Fibroblast of skin of right biceps (primary cell): ENCODE results near the gene RPTOR.
A peak's percentile ranks its signal among the peaks of the same experiment; 100 is the strongest.

Experiments used
- DNase-seq: peaks from one replicate; pipeline ENCODE4 v3.0.0-alpha.2; 2013

The RPTOR gene

DNA sequence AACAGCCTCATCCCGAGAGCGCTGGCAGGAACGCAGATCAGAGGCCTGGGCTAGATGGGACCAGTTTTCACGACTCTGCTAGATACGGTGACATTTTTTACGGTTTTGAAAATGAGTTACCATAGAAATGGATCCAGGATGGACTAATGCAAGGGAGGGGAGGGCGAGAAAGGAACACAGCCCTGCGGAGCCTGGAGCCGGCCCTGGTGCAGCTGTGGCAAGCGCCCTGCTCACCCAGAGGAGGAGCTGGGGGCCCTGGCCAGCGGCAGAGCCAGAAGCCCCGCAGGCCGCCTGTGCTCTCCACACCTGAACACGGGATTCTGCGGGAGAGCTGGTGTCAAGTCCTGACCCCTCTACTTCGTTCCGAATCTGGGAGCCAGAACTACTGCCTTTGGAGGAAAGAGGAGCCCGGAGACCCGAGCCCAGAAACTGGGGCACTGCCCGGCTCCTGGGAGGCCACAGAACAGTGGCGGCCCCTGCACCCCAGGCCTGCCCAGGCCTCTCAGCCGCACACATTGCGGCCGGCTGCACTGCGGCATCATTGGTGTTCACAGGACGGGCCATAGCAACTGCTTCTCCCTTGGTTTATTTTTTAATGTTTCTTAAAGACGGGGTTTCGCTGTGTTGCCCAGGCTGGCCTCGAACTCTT is 358.4 kb downstream of the RPTOR start:
- DNase-seq = no peak

DNA sequence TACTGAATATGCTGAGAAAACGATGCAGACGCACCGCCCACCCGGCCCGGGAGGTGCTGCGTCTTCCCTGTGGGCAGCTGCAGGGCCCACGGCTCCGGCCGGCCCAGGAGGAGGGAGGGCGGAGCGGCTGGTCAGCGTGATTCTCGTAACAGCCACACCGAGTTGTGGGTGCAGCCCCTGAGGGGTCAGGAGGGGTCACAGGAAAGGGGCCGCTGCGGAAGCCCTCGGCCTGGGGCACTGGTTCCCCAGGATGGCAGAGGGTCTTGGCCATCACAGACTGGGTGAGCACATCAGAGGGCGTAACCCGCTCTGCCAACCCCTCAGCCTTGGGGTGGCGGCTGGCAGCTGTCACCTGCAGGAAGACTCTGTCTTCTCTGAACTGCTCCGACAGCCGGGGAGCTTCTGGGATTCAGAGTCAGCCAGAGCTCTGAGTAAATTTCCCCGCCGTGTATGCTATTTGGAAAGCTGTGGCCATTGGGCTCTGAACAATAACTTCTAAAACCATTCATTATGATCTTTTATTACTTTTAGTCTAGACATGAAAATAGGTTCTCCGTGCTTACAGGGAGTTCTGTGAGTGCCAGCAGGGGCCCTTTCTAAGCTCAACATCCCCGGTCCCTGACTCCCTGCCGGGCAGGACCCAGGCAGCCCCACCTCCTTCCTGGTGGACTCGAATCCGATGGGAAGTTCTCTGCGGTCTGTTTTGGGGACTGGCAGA is 359.6 kb downstream of the RPTOR start:
- DNase-seq = no peak

DNA sequence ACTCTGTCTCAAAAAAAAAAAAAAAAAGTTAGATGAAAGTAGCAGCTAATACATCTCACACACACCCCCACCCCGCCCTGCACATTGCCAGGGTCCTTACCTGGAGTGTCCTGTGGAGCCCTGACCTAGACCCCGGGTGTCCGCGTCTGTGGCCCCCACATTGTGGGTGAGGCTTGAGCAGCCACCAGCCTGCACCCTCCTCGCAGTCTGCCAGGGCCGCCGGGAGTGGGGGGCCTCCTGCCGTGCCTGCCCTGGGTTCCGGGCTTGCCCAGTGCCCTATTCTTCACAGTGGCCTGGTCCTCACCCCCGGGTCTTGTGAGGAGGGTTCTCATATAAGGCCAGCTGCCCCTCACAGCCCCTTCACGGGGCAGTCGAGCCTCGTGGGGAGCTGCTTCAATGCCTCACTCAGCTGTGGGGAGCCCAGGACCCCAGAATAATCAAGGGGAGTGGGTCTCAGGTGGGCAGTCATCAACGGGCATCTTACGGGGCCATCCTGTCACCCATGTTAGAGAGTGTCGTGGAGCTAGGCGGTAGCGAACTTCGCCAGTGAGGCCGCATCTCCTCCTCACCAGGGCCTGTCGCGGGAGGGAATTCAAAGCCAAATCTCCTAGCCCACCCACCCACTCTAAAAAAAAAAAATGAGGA is 361.1 kb downstream of the RPTOR start:
- DNase-seq = no peak

DNA sequence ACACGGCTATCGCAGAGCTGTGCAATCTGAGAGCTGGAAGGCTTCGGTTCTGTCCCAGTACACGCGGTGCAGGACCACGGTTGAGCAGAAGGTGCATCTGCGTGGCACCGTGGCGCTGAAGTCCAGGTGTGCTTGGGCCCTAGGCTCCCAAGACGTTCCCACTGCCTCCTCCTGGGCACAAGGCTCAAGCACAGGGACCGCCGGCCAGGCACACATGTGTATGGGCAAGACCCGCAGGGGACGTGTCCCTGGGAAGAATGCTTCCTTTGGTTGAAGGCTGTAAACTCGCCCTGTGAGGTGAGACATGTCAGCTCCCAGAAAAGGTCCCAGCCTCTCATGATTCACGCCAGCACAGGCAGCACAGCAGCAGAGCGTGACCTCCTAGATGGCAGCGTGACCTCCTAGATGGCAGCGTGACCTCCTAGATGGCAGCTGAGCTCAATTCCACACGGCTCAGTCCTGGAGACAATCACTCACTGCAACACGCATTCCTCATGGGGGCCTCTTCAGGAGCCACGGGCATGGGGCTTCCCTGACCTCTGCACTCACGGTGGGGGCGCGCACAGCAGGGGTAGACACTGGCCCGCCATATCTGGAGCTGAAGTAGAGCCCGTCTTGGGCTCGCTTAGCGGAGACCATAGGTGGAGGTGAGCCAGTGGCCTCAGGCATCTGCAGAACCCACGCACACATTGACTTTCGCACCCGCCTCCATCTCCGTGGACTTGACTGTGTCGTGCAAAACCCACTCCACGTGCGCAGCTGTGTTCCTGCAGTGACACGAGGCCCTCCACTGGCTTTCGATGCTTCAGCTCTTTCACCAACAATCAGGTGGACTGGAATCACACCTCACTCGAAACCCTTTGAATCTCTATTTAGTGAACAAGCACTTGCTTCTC is 362.0 kb downstream of the RPTOR start:
- DNase-seq = no peak

DNA sequence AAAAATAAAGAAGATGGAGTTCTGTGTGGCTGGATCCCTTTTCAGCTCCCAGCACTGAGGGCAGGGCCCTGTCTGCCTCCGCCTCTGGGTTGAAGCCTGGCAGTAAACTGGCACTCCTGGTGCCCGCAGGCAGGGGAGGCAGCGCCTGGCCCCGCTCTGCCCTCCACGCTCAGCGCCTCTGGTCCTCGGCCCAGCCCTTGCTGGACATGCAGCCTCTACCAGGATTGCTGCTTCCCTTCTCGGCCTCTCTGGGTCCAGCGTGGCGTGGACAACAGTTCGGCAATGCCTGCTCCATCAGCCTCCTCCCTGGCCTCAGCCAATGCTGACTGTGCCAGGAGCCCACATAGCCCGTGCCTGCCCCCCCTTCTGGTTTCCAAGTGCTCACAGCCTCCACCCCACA is 362.6 kb downstream of the RPTOR start:
- no peak for DNase-seq

DNA sequence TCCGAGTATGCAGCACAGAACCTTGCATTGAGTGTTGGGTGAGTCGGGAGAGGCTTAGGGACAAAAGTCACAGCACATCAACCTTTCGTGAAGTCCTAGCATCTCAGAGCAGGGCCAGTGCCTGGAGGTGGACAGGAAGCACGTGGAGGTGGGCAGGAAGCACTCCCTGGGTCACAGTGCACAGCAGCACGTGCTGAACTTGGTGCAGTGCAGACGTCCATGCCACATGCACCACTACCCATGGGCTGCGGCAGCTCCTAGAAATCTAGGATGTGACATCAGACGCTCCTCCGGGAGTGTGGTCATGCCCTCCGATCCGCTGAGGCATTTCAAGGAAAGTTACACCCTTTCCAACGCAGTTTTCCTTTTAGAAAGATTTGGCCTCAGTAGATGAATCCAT is 363.6 kb downstream of the RPTOR start:
- no peak for DNase-seq

DNA sequence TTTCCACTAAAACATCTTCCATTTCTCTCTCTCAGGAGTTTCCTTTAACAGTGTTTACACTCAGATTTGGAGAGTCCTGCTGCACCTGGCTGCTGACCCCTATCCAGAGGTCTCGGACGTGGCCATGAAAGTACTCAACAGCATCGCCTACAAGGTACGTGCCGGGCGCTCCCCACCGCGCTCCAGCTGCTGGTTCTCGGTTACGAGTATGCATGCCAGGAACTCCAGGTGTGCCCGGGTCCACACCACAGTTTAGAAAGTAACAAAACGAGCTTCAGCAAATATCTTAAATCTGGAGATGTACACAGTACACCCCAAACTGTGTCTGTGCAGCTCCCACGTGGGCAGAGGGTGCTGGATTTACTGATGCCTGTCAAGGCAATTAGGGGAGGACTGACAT is 364.1 kb downstream of the RPTOR start:
- no peak for DNase-seq

DNA sequence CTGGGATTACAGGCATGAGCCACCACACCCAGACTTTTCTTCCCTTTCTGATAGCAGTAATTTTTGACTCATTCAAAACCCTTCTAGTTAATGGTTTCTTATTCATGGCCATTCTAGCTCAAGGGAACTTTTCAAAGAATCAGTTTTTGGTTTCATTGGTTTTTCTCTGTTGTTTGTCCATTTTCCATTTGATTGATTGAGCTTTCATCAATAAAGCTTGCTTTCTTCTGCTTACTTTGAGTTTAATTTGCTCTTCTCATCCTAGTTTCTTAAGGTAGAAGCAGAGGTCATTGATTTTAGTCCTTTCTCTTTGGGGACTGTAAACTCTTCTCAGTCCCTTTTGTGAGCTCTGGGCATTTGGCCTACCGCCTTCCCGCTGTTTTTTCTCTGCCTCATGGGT is 365.0 kb downstream of the RPTOR start:
- no peak for DNase-seq

DNA sequence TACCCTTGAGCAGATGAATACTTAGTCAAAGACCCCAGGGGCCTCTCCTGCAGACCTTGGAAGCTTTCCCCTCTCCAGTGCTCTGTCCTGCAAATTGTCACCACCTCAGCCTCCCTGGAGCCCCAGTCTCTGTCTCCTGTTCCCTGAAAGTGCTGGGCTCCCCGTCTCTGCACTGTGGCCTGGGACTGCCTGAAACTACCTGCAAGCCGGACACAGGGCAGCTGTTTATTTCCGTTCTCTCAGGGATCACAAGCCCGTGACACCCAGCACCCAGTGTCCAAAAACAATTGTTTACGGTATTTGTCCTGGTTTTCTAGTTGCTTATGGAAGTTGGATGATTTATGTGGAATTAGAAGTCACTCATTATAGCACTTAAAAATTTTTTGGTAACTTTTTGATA is 365.4 kb downstream of the RPTOR start:
- DNase-seq = no peak

DNA sequence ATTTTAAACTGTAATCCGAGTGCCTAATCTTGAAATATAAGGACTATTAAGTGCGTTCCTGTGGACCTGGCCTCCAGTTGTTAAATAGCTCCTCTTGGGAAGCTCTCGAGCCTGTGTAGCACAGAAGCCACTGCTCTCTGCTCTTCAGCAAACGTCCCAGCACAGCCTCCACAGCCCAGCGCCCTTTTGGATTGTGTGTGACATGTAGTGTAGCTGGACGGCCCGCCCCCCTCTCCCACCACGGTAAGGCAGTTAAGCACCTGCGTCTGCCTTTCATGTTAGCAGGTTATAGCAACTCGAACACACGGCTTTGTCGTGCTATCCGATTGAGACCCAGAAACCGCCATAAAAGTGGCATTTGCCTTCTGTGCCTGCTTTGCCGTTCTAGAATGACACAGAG is 367.8 kb downstream of the RPTOR start:
- no peak for DNase-seq

DNA sequence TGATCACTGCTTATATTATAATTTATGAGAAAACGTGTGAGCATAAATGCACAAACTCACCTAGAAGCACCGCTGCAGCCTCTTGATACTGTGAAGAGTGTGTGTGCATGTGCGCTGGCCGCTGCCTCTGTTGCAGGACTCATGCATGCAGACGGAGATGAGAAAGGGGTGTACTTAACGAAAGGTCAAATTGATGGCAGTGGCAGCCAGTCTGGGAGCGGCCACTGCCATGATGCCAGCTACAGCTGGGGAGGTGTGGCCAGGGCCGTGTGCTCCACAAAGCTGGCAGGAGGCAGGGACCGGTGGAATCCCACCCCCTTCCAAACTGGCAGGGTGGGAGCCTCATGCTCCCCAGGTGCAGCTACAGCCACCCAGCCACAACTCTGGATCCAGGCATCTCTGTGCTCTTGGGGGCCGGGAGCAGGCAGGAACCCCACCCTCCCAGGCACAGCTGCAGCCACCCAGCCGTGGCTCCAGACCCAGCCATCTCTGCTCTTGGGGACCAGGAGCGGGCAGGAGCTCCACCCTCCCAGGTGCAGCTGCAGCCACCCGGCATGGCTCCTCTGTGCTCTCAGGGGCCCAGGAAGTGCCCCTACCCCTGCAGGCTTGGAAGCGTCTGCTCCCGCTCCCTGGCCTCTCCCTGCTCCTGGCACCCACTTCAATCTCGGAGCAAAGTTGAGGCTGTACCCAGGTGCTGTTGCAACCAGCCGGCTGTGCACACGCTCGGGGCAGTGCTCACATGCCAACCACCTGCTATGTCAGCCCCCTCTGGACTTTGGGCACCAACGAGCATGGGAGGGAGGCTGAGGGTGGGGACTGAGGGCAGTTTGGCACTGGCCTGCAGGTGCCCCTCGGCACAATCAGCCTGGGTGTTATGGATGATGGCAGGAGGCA is 369.5 kb downstream of the RPTOR start:
- DNase-seq = no peak

DNA sequence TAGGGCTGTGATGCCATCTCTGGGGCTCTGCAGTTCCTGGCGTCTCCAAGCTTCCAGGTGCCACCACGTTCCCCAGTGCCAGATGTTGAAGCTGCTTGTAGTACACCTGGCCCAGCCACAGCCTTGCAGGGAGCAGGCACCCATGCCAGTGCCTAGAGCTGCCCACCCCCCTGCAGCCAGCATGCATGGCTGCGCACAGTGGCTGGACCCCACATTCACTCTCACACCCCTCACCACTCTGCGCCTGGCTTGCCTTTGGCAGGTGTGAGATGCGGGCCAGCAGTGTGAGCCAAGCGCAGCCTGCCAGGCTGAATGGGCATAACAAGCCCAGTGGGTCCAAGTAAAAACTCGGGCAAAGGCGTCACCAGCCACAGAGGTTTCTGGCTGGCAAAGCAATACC is 371.6 kb downstream of the RPTOR start:
- no peak for DNase-seq

DNA sequence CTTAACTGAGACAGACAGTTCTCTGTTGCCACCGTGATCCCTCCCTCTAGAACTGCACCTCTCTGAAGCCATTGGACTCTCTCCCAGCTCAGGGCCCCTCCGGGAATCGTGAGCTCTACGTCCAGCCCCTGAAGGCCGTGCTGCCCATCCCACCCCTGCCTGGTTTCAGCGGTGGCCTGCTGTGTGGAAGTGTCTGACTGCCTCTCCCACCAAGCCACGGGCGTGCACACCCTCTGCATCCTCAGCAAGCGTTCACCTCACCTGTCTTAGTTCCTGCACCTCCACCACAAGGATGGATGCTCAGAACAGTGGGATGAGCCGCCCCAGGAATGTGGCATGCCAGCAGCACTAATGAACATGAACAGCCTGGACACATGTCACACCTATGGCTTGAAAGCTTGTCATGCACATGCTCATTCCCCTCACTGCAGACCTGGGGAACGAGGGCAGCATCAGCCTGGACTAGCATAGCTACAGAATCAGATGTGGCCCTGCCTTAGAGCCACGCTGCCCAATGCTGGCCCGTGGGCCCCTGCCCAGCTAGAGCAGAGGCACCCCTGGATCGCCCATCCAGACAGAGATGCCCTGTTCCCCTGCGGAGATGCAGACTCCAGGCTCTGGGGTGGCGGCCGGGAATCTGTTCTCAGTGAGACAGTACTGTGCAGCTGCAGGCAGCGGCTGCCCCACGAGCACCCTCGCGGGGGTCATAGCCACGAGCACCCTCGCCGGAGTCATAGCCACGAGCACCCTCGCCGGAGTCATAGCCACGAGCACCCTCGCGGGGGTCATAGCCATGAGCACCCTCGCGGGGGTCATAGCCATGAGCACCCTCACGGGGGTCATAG is 373.3 kb downstream of the RPTOR start:
- no peak for DNase-seq

DNA sequence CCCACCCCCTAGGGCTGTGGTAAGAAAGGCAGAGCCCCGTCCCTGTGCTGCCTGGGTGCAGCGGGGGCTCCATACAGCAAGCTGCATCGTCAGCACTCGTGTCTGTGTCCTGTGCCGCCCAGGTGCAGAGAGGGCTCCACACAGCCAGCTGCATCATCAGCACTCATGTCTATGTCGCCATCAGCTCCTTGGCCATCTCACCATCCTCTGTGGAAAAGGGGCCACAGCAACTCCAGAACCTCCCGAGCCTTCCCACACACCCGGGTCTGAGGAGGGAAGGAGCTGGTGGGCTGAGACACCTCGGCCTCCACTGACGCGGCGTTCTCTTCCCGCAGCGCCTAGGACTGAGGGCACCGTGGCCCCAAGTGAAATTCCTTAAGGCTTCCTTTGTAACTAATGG is 374.1 kb downstream of the RPTOR start:
- no peak for DNase-seq

DNA sequence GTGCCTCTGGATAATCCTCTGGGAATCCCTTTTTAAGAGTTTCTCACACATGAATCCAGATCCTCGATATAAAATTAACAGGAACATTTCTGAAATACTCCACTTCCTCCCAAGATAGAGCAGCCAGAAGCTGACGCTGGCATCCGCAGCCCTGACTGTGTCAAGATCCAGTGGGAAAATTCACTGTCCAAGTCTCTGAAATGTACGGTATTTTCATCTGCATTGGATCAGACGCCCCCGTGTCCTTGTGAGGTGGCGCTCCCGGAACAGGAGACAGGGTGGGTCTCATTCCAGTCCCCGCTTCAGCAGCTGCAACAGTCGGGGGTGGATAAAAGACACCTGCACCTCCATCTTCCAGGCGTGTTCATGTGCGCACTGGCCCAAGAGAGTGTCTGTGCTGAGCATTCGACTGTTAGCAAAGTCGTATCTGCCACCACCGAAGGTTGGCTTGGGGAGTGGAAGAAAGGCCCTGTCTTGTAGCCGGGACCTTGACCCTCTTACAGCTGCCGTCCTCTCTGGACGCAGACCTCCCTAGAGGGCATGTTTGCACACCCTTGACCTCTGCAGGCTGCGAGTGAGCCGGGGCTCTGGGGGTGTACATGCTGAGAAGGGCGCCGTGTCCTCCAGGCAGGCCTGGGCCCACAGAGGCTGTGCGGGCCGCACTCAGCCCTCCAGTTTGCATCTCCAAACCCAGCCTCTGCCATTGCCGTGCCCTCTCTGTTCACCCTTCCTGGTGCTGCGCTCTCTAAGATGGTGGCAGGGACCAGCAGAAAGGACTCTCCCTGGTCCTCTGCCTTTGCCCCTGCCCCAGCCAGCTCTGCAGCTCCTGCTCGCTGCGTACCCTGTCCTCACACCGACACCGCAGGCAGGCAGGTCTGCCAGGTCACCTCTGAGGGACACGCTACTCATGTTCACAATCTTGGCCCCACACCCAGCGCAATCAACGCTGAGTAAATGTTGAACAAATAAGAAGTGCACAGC is 375.0 kb downstream of the RPTOR start:
- no peak for DNase-seq

DNA sequence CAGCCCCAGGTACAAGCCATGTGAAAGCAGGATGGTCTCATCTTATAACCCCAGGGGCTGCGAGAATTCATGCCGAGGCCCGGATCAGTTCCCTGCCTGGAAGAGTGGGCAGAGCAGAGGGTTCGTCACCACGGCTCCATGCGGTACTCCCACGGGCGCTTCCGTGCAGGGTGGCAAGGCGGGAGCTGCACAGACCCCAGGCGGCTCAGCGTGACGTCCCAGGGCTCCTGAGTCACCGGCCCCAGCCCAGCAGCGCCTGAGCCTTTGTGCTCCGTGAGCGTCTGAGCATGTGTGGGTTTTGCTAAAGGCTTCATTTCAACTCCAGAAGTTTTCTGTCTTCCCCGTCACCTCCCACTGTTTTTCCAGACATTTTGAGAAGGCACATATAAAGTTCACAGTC is 375.8 kb downstream of the RPTOR start:
- DNase-seq = peak; percentile 42

DNA sequence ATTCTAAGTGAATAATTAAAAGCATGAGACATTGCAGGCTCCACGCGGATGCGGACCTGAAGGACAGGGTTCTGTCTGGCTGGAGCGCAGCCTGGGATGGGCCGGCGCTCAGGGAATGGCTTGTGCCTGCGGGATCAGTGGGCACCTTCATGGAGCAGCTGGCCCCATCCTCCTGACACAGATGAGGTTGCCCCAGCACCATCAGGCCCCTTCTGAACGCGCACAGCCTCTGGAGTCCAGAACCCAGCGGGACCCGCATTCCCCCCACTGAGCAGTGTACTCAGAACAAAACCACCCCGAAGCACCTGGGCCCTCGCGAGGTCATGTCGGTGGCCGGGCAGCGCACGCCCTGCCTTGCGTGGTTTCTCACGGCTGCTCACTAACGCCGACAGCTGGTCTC is 376.5 kb downstream of the RPTOR start:
- no peak for DNase-seq

DNA sequence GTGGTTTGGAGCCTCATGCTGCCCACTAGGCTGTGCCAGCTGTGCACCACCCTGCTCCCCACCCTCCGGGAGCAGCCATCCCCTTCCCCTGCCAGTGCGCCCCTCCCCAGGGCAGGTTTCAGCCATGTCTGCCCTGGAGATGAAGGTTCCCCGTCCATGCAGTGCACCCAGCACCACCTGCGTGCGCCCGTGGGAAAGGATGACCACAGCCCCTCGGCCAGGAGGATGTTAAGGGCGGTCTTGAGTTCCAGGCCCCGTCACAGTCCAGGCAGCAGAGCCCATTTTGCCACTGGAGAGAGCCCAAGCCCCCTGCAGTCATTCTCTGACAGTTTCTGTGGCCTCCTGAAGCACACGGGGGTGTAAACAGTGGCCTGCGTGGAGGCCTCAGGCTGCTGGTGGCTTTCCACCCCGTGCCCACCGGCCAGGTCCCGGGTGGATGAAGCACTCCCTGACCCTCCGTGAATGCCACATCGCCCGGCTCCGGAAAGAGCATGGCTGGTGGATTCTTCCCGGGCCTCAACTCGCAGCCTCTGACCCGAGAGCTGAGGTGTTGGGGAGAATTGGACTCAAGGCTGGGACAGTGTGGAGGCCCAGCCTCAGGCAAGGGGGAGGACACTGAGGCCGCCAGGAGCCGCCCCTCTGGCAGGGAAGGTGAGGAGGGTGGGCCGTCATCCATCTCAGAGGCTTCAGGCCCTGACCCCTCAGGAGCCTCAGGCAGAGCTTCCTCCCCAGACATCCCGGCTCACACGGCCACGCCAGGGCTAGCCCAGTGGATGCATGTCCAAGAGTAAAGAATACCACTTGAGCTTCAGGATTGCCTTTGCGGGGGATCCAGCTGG is 377.3 kb downstream of the RPTOR start:
- no peak for DNase-seq

DNA sequence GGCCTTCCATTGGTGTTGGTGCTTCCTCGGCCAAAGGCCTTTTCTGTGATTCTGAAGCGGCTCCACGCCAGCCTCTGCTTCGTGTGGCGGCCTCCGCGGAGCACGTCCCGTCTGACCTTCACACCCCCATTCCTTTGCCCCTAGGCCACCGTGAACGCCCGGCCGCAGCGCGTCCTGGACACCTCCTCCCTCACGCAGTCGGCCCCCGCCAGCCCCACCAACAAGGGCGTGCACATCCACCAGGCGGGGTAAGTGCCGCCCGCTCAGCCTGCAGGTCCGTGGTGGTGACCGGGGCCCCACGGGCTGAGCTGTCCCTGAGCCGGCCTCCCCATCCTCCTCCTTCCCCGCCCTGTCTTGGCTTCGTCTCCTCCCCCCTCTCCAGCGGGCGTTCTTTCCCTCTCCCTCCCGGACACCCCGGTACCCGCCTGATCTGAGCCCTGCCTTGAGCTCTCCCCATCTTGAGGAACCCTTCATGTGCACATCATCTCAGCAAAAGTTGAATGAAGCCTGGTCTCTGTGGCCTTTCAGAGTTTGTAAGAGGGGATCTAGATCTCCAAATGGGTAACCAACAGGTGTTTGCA is 378.0 kb downstream of the RPTOR start:
- DNase-seq = no peak
